HK-2 (cell line): ENCODE results near the gene NDUFS5.
A peak's percentile ranks its signal among the peaks of the same experiment; 100 is the strongest.
"Not testable (repeated sequence)": the region's sequence is repeated elsewhere in the genome, so short reads cannot be mapped to it uniquely, and the experiment has no call there.

ENCODE experiments used
- DNase-seq: peaks from one replicate; pipeline ENCODE4 v3.0.0-alpha.2; 2018; ENCODE audit not compliant: unreplicated experiment

NDUFS5 gene

GRCh38 chr1:39026051-39026865 lies at the start of gene NDUFS5:
NDUFS5 (plus strand) TSS chr1:39026350; CDS start chr1:39028725, 2,375 bp downstream.
- peak; percentile 91 for DNase-seq

DNA sequence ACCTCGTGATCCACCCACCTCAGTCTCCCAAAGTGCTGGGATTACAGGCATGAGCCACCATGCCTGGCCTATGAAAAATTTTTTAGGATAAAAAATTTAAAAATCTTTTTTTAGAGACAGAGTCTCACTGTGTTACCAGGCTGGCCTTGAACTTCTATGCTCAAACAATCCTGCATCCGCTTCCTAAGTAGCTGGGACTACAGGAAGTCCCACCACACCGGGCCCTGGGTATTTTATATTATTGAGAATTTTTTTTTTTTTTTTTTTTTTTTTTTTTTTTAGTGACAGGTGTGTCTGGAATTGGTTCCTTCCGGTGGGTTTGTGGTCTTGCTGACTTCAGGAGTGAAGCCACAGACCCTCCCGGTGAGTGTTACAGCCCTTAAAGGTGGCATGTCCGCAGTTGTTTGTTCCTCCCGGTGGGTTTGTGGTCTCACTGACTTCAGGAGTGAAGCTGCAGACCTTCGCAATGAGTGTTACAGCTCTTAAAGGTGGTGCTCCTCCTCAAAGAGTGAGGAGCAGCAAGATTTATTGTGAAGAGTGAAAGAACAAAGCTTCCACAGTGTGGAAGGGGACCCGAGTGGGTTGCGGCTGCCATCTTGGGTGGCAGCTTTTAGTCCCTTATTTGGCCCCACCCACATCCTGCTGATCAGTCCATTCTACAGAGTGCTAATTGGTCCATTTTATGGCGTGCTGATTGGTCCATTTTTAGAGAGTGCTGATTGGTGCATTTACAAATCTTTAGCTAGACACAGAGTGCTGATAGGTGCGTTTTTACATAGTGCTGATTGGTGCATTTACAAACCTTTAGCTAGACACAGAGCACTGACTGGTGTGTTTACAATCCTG lies 48.5 kb upstream of the NDUFS5 start:
- DNase-seq, result not testable (repeated sequence)

- DNase-seq, result not testable (repeated sequence)
These were observed 48.0 kb upstream of the NDUFS5 start for GRCh38 chr1:38978245-38978542.

DNA sequence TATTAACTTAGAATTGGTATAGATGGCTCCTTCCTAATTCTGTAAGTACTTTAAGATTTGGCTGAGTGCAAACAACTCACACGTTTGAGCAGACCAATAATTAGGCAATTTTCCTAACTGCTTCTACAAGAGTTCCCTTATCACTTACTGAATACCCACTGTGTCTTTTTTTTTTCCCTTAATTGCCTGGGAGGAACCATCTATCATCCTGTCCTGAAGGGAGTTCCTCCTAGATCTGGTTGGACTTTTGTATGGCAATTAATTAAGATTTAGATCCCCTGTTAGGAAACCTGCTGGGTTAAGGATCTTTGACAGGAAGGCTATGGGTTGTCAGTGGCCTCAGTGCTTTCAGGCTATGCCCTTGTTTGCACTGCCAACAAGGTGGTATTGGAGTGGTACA lies 46.8 kb upstream of the NDUFS5 start:
- not testable (repeated sequence) for DNase-seq

DNA sequence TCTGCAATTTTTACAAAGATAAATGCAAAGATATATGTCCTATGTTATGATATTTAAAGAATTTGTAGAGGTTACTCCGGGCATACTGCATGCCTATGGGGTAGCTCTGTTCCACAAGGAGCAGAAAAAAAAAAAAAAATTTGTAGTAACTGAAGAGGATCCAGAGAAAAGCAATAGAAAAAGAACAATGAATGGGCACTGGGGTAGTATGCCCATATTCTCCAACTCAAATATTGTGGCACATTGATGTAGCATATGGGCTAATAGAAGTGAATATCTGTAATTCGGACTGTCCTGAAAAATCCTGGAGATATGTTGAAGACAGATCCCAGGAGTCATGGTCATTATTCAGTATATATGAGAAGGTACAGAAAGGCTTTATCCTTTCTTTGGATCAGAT lies 36.2 kb upstream of the NDUFS5 start:
- no peak for DNase-seq

GRCh38 chr1:38990386-38990737 lies 35.8 kb upstream of the NDUFS5 start:
- DNase-seq, result no peak

- peak; percentile 99 for DNase-seq
These were observed 35.2 kb upstream of the NDUFS5 start, which contains the start of gene AKIRIN1 for GRCh38 chr1:38990738-38991637. AKIRIN1 (plus strand) TSS chr1:38991276; CDS start chr1:38991381, 105 bp downstream.

DNA sequence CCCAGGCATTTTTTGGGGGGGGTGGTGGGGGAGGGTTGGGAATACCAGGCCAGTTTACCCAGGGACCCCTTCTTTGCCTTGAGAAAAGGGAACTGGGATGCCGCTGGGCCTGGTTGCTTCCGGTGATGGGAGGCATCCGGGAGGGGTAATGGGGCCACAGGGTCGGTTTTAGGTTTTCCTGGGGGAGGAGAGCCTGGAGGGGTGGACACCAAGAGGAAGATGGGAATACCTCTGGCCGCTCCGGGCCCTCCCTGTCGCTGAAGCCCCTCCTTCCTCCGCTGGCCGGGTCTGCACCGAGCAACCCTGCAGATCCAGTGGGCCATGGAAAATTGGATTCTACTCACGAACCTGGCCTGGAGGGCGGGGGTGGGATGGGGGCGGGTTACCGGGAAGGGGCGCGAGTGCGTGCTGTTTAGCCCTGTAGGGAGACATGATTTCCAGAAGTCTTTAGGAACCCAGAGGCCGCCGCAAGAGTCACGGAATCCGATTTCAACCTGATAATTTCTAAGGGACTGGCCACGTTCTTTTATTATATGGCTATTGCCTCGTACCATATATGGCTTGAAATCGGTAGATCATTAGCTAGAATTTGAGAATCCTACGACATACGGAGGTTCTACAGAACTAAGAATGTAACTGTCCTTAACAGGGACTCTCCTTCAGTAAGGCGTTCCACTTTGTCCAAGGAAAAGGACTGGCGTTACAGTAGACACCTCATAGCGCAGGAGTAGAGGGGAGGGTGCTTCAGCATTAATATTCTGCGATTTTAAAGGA lies 34.3 kb upstream of the NDUFS5 start:
- DNase-seq, result peak; percentile 47

GRCh38 chr1:38992412-38993111 lies 33.6 kb upstream of the NDUFS5 start:
- no peak for DNase-seq

DNA sequence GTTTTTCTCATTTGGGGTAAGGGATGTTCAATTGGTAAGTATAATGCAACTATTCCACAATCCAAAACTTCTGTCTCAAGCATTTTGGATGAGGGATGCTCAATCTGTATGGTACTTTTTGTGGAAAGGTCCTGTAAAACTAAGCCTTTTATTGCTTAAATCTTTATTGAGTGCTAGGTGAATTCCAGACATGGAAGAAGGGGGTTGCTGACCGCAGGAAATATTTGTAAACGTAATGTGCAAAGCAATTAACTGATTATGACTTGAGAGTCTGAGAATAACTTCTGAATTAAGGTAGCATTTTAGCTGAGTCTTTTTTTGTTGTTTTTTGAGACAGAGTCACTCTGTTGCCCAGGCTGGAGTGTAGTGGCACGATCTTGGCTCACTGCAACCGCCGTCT lies 32.0 kb upstream of the NDUFS5 start:
- no peak for DNase-seq

- DNase-seq, result no peak
These were observed 28.9 kb upstream of the NDUFS5 start for GRCh38 chr1:38997034-38997900.

- no peak for DNase-seq
These were observed 28.3 kb upstream of the NDUFS5 start for GRCh38 chr1:38997901-38998190.

DNA sequence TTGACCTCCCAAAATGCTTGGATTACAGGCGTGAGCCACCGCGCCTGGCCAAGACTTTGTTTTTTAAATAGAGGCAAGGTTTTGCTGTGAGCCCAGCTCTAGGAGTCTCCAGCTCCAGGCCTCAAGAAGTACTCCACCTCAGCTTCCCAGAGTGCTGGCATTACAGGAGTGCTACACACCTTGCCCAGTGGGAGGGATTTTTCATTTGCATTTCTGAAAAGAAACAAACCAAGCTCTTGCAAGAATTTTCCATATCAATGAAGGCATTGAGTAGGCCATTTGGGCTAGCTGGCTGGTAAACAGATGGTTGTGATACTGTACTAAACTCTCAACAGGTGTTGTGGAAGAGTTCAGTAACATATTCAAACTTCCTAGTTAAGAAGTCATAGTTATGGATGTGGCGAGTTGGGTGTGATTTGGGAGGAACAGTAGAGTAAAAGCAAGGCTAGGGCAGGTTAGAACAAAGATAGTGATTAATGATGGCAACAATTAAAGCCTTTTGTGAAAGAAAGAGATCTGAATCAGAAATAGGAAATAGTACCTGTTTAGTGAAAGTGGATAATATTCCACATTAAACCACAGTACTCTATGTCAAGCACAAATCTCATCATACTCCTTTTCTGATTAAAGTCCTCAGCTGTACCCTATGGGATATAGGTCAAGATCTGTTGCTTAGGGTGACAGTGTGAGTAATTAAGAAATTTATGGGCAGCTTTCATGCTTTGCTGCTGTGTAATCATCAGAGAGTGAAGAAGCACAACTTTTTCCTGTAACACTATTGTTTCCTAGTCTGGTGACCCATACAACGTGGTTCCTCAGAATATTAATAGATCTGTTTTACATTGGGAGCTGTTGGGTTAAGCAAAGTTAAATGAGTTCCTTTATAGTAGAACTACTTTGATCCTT lies 24.4 kb upstream of the NDUFS5 start:
- DNase-seq, result no peak

DNA sequence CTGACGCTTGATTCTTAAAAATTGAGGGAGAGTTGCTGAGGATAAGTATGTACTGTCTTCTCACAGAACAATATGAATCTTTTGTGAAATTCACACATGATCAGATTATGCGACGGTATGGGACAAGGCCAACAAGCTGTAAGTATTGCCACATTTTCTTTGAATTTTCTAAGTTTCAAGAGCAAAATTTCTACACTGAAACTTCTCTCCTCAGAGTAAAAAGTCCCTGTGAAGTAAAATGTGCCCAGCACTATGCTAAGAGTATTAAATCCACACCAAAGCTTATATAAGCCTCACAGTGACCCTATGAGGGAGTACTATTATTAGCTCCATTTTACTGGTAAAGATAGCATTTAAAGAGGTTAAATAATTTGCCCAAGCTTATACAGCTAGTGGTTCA lies 22.9 kb upstream of the NDUFS5 start:
- no peak for DNase-seq

GRCh38 chr1:39003794-39004193 lies 22.4 kb upstream of the NDUFS5 start:
- DNase-seq, result no peak

DNA sequence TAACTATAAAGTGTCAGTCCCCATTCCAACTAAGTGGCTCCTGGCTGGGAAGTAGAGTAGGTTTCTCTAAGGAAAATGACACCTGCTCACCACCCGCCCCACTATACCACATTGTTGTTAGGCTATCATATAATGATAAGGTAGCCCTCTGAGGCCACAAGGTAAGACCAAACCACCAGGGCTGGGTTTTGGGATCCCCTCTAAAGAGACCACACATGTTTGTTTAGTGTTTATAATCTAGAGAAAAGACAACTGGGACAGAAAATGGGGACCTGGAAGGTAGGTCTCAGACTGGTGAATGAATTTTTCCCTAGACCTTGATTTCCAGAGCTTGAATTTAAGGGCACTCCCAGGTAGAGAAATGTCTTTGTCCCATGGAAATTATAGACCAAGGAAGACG lies 19.9 kb upstream of the NDUFS5 start:
- DNase-seq, result no peak

GRCh38 chr1:39006726-39007645 lies 19.2 kb upstream of the NDUFS5 start:
- no peak for DNase-seq

- DNase-seq, result not testable (repeated sequence)
These were observed 11.2 kb upstream of the NDUFS5 start for GRCh38 chr1:39014956-39015355.
